ENCODE measurements around the gene LAG3. TPM values are rescaled to one million over a fixed set of nuclear protein-coding genes. Genes with fewer than 3 reads are reported as not detected.

Gene LAG3
- total and polyA plus RNA-seq, 2 donors from 2014 or later = 1.3 TPM; not detected in 1

DNA sequence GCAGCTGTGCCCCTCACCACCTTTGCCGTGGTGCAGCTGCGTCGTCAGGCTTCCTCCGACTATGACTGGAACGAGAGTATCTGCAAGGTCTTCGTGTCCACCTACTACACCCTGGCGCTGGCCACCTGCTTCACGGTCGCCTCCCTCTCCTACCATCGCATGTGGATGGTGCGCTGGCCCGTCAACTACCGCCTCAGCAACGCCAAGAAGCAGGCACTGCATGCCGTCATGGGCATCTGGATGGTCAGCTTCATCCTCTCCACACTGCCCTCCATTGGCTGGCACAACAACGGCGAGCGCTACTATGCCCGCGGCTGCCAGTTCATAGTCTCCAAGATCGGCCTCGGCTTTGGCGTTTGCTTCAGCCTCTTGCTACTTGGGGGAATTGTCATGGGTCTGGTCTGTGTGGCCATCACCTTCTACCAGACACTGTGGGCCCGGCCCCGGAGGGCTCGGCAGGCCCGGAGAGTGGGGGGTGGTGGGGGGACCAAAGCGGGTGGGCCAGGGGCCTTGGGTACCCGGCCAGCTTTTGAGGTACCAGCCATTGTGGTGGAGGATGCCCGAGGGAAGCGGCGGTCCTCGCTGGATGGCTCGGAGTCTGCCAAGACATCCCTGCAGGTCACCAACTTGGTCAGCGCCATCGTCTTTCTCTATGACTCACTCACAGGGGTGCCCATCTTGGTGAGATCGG is 51.9 kb downstream of the LAG3 start:
- H3K36me3 ChIP-seq (ENCODE audit: control insufficient read depth in 2 of 3, insufficient read depth in 3 of 3, low read length in 3 of 3) = no peaks in the 10 kb centered on the region
- intact Hi-C loops (cut with DNase I) = loop anchor here (10.0 kb wide), 1 partner anchor 69 kb away; the partner anchor contains the start of gene MLF2
- H3K9ac ChIP-seq (ENCODE audit: low read length in 3 of 3) = no peak overlapping the region
- FAIRE-seq = no peak
- TF ChIP-seq, protein P1, sequence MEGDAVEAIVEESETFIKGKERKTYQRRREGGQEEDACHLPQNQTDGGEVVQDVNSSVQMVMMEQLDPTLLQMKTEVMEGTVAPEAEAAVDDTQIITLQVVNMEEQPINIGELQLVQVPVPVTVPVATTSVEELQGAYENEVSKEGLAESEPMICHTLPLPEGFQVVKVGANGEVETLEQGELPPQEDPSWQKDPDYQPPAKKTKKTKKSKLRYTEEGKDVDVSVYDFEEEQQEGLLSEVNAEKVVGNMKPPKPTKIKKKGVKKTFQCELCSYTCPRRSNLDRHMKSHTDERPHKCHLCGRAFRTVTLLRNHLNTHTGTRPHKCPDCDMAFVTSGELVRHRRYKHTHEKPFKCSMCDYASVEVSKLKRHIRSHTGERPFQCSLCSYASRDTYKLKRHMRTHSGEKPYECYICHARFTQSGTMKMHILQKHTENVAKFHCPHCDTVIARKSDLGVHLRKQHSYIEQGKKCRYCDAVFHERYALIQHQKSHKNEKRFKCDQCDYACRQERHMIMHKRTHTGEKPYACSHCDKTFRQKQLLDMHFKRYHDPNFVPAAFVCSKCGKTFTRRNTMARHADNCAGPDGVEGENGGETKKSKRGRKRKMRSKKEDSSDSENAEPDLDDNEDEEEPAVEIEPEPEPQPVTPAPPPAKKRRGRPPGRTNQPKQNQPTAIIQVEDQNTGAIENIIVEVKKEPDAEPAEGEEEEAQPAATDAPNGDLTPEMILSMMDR (IDR thresholded peaks at IDR 0.05; ENCODE audit: borderline replicate concordance, extremely low read depth, insufficient read depth) = no peak
- no peaks in the 10 kb centered on the region for H3K9me3 ChIP-seq (ENCODE audit: control insufficient read depth in 2 of 3, insufficient read depth in 1 of 3, low read length in 3 of 3)
- H3K4me1 ChIP-seq (ENCODE audit: control insufficient read depth in 2 of 3, insufficient read depth in 2 of 3, low read depth in 1 of 3, low read length in 3 of 3) = peaks cover 0 to 25% (median 3%) of the 10 kb centered on the region in 3 donors
- H3K4me3 ChIP-seq (ENCODE audit: low read length in 3 of 3) = no peak overlapping the region
- H3K27me3 ChIP-seq (ENCODE audit: control insufficient read depth, insufficient read depth, low read length) = no peaks in the 10 kb centered on the region
- peak in 2 of 5 donors; percentile 64 to 69 for DNase-seq
- H3K27ac ChIP-seq (ENCODE audit: low read depth in 2 of 2, low read length in 2 of 2) = no peak overlapping the region

DNA sequence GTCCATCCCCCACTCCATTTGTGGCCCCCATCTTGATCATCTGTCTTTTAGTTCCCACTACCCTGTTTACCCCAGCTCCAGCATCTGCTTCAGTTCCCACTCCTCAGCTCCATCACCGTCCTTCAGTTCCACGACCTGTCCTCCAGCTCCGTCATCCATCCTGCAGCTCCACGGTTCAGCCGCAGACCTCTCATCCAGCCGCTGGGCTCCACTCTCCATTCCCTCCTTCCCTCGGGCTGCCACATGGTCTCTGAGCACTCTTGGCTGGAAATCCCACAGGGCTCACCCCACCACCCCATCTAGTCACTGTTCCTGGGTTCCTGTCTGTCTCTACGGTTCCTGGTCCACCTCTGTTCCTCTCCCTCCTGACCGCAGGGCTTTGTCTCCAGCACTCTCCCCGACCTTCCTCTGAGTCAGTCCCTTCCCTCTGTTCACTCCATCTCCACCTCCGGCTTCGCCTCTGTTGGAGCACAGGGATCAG is 52.6 kb downstream of the LAG3 start:
- Histone ChIP-seq H3K4me1 (ENCODE audit: control insufficient read depth in 2 of 3, insufficient read depth in 2 of 3, low read depth in 1 of 3, low read length in 3 of 3) (peaks cover 0 to 29% (median 3%) of the 10 kb centered on the region in 3 donors), H3K27me3 (ENCODE audit: control insufficient read depth, insufficient read depth, low read length) (no peaks in the 10 kb centered on the region), H3K4me3 (ENCODE audit: low read length in 3 of 3) (no peak overlapping the region), H3K9me3 (ENCODE audit: control insufficient read depth in 2 of 3, insufficient read depth in 1 of 3, low read length in 3 of 3) (no peaks in the 10 kb centered on the region), H3K36me3 (ENCODE audit: control insufficient read depth in 2 of 3, insufficient read depth in 3 of 3, low read length in 3 of 3) (no peaks in the 10 kb centered on the region), H3K27ac (ENCODE audit: low read depth in 2 of 2, low read length in 2 of 2) (no peak overlapping the region), H3K9ac (ENCODE audit: low read length in 3 of 3) (no peak overlapping the region)
- TF ChIP-seq, protein P1 (IDR thresholded peaks at IDR 0.05; ENCODE audit: borderline replicate concordance, extremely low read depth, insufficient read depth) = no peak
- intact Hi-C loops (cut with DNase I) = loop anchor here (10.0 kb wide), 1 partner anchor 70 kb away; the partner anchor contains the start of gene MLF2
- FAIRE-seq (no peak), DNase-seq (no peak)

DNA sequence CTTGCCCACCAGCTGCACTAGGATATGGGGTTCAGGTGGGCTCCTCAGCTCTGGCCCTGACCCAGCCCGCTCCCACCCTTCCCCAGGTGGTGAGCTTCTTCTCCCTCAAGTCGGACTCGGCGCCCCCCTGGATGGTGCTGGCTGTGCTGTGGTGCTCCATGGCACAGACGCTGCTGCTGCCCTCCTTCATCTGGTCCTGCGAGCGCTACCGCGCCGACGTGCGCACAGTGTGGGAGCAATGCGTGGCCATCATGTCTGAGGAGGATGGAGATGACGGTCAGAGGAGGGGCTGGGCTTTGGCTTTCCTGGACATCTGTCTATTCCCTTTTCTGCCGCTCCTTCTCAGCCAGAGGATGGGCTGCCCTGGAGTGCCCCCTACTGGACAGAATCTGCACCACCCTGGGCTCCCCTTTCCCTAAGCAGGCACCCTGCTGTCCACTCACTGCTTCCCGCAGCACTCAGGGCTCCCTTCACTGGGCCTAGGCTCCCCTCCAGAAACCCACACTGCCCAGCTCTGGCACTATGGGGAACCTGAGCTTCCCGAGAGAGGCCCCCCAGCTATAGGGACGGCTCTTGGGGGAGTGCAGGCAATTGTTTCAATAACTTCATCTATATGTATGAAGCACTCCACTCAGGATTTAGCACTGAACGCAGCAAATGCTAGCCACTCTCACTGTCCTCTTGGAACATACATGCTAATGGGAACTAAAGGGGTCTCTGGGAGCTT is 53.2 kb downstream of the LAG3 start:
- peak; percentile 91 to 94 (median 93) for DNase-seq
- Histone ChIP-seq H3K9ac (ENCODE audit: low read length in 3 of 3) (no peak overlapping the region), H3K27me3 (ENCODE audit: control insufficient read depth, insufficient read depth, low read length) (no peaks in the 10 kb centered on the region), H3K27ac (ENCODE audit: low read depth in 2 of 2, low read length in 2 of 2) (no peak overlapping the region), H3K9me3 (ENCODE audit: control insufficient read depth in 2 of 3, insufficient read depth in 1 of 3, low read length in 3 of 3) (no peaks in the 10 kb centered on the region), H3K36me3 (ENCODE audit: control insufficient read depth in 2 of 3, insufficient read depth in 3 of 3, low read length in 3 of 3) (no peaks in the 10 kb centered on the region), H3K4me1 (ENCODE audit: control insufficient read depth in 2 of 3, insufficient read depth in 2 of 3, low read depth in 1 of 3, low read length in 3 of 3) (peaks cover 0 to 29% (median 3%) of the 10 kb centered on the region in 3 donors), H3K4me3 (ENCODE audit: low read length in 3 of 3) (no peak overlapping the region)
- TF ChIP-seq, protein P1 (IDR thresholded peaks at IDR 0.05; ENCODE audit: borderline replicate concordance, extremely low read depth, insufficient read depth) = peak; percentile 88
- intact Hi-C loops (cut with DNase I) = loop anchor here (10.0 kb wide), 1 partner anchor 71 kb away; the partner anchor contains the start of gene MLF2
- FAIRE-seq = no peak
